Nasal cavity respiratory epithelium epithelial cell of viscerocranial mucosa (primary cell): ENCODE results near the gene OR2W1. TPM values are rescaled to one million over a fixed set of nuclear protein-coding genes. Genes with fewer than 3 reads are reported as not detected.

Experiments
- total RNA-seq: library from RNA; depleted of rRNA; stranded (reverse); fragments of >200 nt; gene quantifications from 2 replicates; pipeline ENCODE4 v1.2.3, GENCODE V29; 2014

Gene OR2W1, protein sequence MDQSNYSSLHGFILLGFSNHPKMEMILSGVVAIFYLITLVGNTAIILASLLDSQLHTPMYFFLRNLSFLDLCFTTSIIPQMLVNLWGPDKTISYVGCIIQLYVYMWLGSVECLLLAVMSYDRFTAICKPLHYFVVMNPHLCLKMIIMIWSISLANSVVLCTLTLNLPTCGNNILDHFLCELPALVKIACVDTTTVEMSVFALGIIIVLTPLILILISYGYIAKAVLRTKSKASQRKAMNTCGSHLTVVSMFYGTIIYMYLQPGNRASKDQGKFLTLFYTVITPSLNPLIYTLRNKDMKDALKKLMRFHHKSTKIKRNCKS
- total RNA-seq, result not detected in 2 replicates

GRCh38 chr6:29045075-29045474, at the start of gene OR2W1:
TSS of gene OR2W1 (minus strand) at chr6:29045175. CDS start at chr6:29045175, 0 bp downstream.

DNA sequence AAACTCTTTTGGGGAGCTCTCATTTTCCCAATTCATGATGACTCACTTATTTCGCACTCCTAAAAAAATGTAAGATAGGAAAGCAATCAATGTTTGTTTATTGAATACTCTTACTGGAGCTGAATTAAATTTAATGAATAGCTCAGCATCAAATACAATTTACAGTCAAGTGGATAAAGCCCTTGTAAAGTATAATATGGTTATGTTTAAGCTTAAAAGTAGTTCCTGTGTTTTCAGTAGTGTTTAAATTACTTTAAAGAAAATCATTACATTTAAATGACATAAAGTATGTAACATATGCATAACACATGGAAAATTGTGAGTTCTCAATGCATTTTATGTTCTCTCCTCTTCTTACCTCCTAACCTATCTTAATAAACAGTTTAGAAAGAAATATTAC, 42.2 kb upstream of the OR2W1 start, which contains the start of gene OR2B3:
Gene OR2B3 (minus strand): TSS at position 101 of the 400 bp plus-strand sequence. CDS start 65 bp downstream, at position 36.

GRCh38 chr6:29005183-29005885, 39.6 kb downstream of the OR2W1 start, which contains the start of gene ZNF311:
TSS of gene ZNF311 (minus strand) at chr6:29005315. CDS start at chr6:29003954, 1,361 bp downstream.

Other genes starting within 250 kb of the OR2W1 start
- 45.3 and 46.1 TPM in 2 replicates for gene TRIM27, start 121.2 kb downstream of the OR2W1 start, total RNA-seq
- gene ZNF311, start 39.9 kb downstream of the OR2W1 start, total RNA-seq, result 4.8 TPM in 2 replicates
- not detected in 2 replicates for gene OR2B3, start 42.1 kb upstream of the OR2W1 start, total RNA-seq
- gene OR2J1, start 54.3 kb upstream of the OR2W1 start, total RNA-seq, result not detected in 2 replicates
- not detected in 2 replicates for gene OR2J3, start 62.9 kb upstream of the OR2W1 start, total RNA-seq
- gene OR2J2, start 125.7 kb upstream of the OR2W1 start, total RNA-seq, result not detected in 2 replicates